H9 (cell line): Measurements from ENCODE around the gene PARP9. TPM values are rescaled to one million over a fixed set of nuclear protein-coding genes. Genes with fewer than 3 reads are reported as not detected.

ENCODE experiments used
- DNase-seq: peaks from one replicate; pipeline ENCODE4 v3.0.0-alpha.2; 2017
- H2AFZ ChIP-seq: one replicate; pipeline ENCODE4 v1.6.1; 2013; ENCODE audit warnings: mild to moderate bottlenecking, low read length, control low read depth, moderate library complexity
- H2AK5ac ChIP-seq: 2 replicates; pipeline ENCODE4 v1.6.1; 2013; ENCODE audit warnings: low read length, control low read depth, mixed read lengths; ENCODE audit not compliant: insufficient read length
- H2BK120ac ChIP-seq: one replicate; pipeline ENCODE4 v1.6.1; 2013; ENCODE audit warnings: low read depth, mild to moderate bottlenecking, low read length, control low read depth, inconsistent platforms; ENCODE audit not compliant: poor library complexity, severe bottlenecking
- H2BK12ac ChIP-seq: 2 replicates; pipeline ENCODE4 v1.6.1; 2013; ENCODE audit warnings: low read length, control low read depth, mixed read lengths, low read depth; ENCODE audit not compliant: insufficient read length
- H2BK15ac ChIP-seq: 2 replicates; pipeline ENCODE4 v1.6.1; 2013; ENCODE audit warnings: low read depth, low read length, control low read depth
- H2BK20ac ChIP-seq: one replicate; pipeline ENCODE4 v1.6.1; 2013; ENCODE audit warnings: low read depth, mild to moderate bottlenecking, low read length, control low read depth, inconsistent platforms; ENCODE audit not compliant: poor library complexity, severe bottlenecking
- H2BK5ac ChIP-seq: 2 replicates; pipeline ENCODE4 v1.6.1; 2013; ENCODE audit warnings: low read length, control low read depth, mixed read lengths; ENCODE audit not compliant: insufficient read length
- H3K14ac ChIP-seq: 2 replicates; pipeline ENCODE4 v1.6.1; 2013; ENCODE audit warnings: low read length, control low read depth; ENCODE audit not compliant: insufficient read depth
- H3K18ac ChIP-seq: 2 replicates; pipeline ENCODE4 v1.6.1; 2013; ENCODE audit warnings: low read depth, mild to moderate bottlenecking, mixed read lengths, low read length, control low read depth; ENCODE audit not compliant: insufficient read length
- H3K23ac ChIP-seq: 2 replicates; pipeline ENCODE4 v1.6.1; 2013; ENCODE audit warnings: low read length, control low read depth, mixed read lengths, low read depth; ENCODE audit not compliant: insufficient read length
- H3K23me2 ChIP-seq: 2 replicates; pipeline ENCODE4 v1.6.1; 2013; ENCODE audit warnings: low read depth, mild to moderate bottlenecking, mixed read lengths, low read length, control low read depth; ENCODE audit not compliant: insufficient read length, poor library complexity, severe bottlenecking
- H3K27ac ChIP-seq: 2 replicates; pipeline ENCODE4 v1.5.1; 2013; ENCODE audit warnings: low read length, control low read depth, mixed read lengths, low read depth; ENCODE audit not compliant: insufficient read length
- H3K27me3 ChIP-seq: 2 replicates; pipeline ENCODE4 v1.6.1; 2013; ENCODE audit warnings: low read length, control low read depth, inconsistent platforms; ENCODE audit not compliant: insufficient read depth
- H3K4ac ChIP-seq: 2 replicates; pipeline ENCODE4 v1.6.1; 2013; ENCODE audit warnings: low read depth, mild to moderate bottlenecking, control low read depth, inconsistent platforms, low read length, moderate library complexity
- H3K4me1 ChIP-seq: 2 replicates; pipeline ENCODE4 v1.6.1; 2013; ENCODE audit warnings: low read length, control low read depth, inconsistent platforms; ENCODE audit not compliant: insufficient read depth
- H3K4me2 ChIP-seq: 2 replicates; pipeline ENCODE4 v1.6.1; 2013; ENCODE audit warnings: low read length, control low read depth, mixed read lengths; ENCODE audit not compliant: insufficient read length, insufficient read depth
- H3K56ac ChIP-seq: 2 replicates; pipeline ENCODE4 v1.6.1; 2013; ENCODE audit warnings: low read depth, mild to moderate bottlenecking, mixed read lengths, low read length, control low read depth; ENCODE audit not compliant: insufficient read length
- H3K79me1 ChIP-seq: 2 replicates; pipeline ENCODE4 v1.6.1; 2013; ENCODE audit warnings: low read depth, mild to moderate bottlenecking, moderate library complexity, low read length, control low read depth, inconsistent platforms; ENCODE audit not compliant: insufficient read depth, poor library complexity, severe bottlenecking
- H3K79me2 ChIP-seq: 2 replicates; pipeline ENCODE4 v1.6.1; 2013; ENCODE audit warnings: low read length, control low read depth, inconsistent platforms; ENCODE audit not compliant: insufficient read depth
- H3K9ac ChIP-seq: 2 replicates; pipeline ENCODE4 v1.6.1; 2013; ENCODE audit warnings: low read length, control low read depth, mixed read lengths; ENCODE audit not compliant: insufficient read length; ENCODE audit errors: extremely low read depth
- H3K9me3 ChIP-seq: one replicate; pipeline ENCODE4 v1.6.1; 2013; ENCODE audit warnings: low read depth, low read length, inconsistent platforms; ENCODE audit not compliant: control insufficient read depth
- H3T11ph ChIP-seq: one replicate; pipeline ENCODE4 v1.6.1; 2013; ENCODE audit warnings: mild to moderate bottlenecking, low read length, control low read depth, inconsistent platforms
- H4K20me1 ChIP-seq: one replicate; pipeline ENCODE4 v1.6.1; 2013; ENCODE audit not compliant: control insufficient read depth, insufficient read length, insufficient read depth
- H4K5ac ChIP-seq: 2 replicates; pipeline ENCODE4 v1.6.1; 2013; ENCODE audit warnings: low read depth, mild to moderate bottlenecking, mixed read lengths, low read length, control low read depth; ENCODE audit not compliant: insufficient read length
- H4K8ac ChIP-seq: replicated peaks from 2 replicates; pipeline ENCODE4 v1.6.1; 2013; ENCODE audit warnings: low read length, control low read depth, mixed read lengths, low read depth; ENCODE audit not compliant: insufficient read length
- H4K91ac ChIP-seq: 2 replicates; pipeline ENCODE4 v1.6.1; 2013; ENCODE audit warnings: low read depth, mild to moderate bottlenecking, moderate library complexity, mixed read lengths, low read length, control low read depth; ENCODE audit not compliant: insufficient read length
- H3K27ac Mint-ChIP-seq, 3 experiments: 2 replicates in 2 of 3; 3 replicates in 1 of 3; pipeline ENCODE4 v1.8.0; 2020 to 2021; ENCODE audit warnings: mixed read lengths in 3 of 3, mild to moderate bottlenecking in 1 of 3, moderate library complexity in 1 of 3
- H3K27me3 Mint-ChIP-seq: 2 replicates; pipeline ENCODE4 v1.8.0; 2021; ENCODE audit warnings: low read depth, mild to moderate bottlenecking, moderate library complexity, mixed read lengths
- H3K36me3 Mint-ChIP-seq, 3 experiments: 2 replicates in 2 of 3; 3 replicates in 1 of 3; pipeline ENCODE4 v1.8.0; 2020 to 2021; ENCODE audit warnings: low read depth in 3 of 3, mixed read lengths in 3 of 3; ENCODE audit not compliant: insufficient read depth in 1 of 3
- H3K4me1 Mint-ChIP-seq, 2 experiments: 2 replicates each; pipeline ENCODE4 v1.8.0; 2020; ENCODE audit warnings: mixed read lengths in 2 of 2
- H3K4me3 Mint-ChIP-seq, 2 experiments: 2 replicates in 1 of 2; 3 replicates in 1 of 2; pipeline ENCODE4 v1.8.0; 2020 to 2021; ENCODE audit warnings: mild to moderate bottlenecking in 2 of 2, mixed read lengths in 2 of 2, moderate library complexity in 1 of 2
- H3K9me3 Mint-ChIP-seq, 2 experiments: 2 replicates in 1 of 2; 3 replicates in 1 of 2; pipeline ENCODE4 v1.8.0; 2020; ENCODE audit warnings: mild to moderate bottlenecking in 2 of 2, mixed read lengths in 2 of 2, moderate library complexity in 1 of 2
- WGBS: extraction: QIAGEN DNeasy Blood & Tissue Kit; methylation state at CpG from one replicate; pipeline ENCODE4 v1.1.7; 2013; ENCODE audit warnings: missing lambda C conversion rate, low lambda C conversion rate, mixed read lengths; ENCODE audit not compliant: insufficient read length; ENCODE audit errors: extremely low coverage; 5-methylcytosine and 5-hydroxymethylcytosine counted together
- total RNA-seq: library from RNA; stranded (reverse); gene quantifications from 2 replicates; pipeline ENCODE4 v1.2.1, GENCODE V29; 2021
- TF ChIP-seq, protein P1 (sequence below): fragments of 200-600 bp; sonication (generic); conservative IDR thresholded peaks from 3 replicates; pipeline ENCODE4 v1.8.0; 2021; ENCODE audit warnings: antibody characterized with exemption, mild to moderate bottlenecking

The PARP9 gene
- total RNA-seq, 1 experiment from 2014 or later = 3.4 TPM

DNA sequence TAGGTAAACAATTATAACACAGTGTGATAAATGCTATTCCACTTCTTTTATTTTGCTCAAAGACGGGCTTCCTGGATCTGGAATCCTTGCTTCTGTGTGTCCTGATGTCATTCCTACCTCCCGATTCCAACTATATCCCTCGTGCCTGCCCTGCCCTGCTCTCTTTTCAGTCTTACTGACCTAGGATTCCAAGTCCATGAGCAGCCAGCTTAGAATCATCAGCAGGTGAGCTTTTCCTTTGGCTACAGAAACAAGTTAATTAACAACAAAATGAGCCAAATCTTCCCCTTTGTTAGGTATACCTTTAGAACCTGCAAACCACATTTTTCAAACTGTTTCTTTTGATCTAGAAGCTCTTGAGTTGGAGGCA, 27.5 kb downstream of the PARP9 start:
- H3K36me3 Mint-ChIP-seq = no peaks in the 10 kb centered on the region; a peak in 1 of 7 replicates
- Histone ChIP-seq H2BK5ac (no peak overlapping the region), H3K4me2 (no peak overlapping the region)

More for the DNA sequence above, 27.5 kb downstream of the PARP9 start:
- Histone ChIP-seq H3K56ac (no peak overlapping the region), H4K8ac (no peak overlapping the region), H2BK12ac (no peak overlapping the region), H3K79me1 (no peaks in the 10 kb centered on the region), H3K4ac (no peak overlapping the region), H2BK20ac (no peak overlapping the region), H3K23me2 (no peaks in the 10 kb centered on the region), H2AK5ac (no peak overlapping the region), H3K14ac (no peak overlapping the region), H3K23ac (no peak overlapping the region), H4K20me1 (no peaks in the 10 kb centered on the region), H3K9me3 (no peaks in the 10 kb centered on the region), H2BK120ac (no peak overlapping the region), H4K5ac (no peak overlapping the region), H3K4me1 (peaks cover 3% of the 10 kb centered on the region; the same call in 1 of the 2 replicates), H3K79me2 (no peaks in the 10 kb centered on the region), H2AFZ (no peak overlapping the region), H3K27ac (no peak overlapping the region), H3K18ac (no peak overlapping the region), H2BK15ac (no peak overlapping the region), H3K9ac (no peak overlapping the region), H3K27me3 (no peaks in the 10 kb centered on the region), H4K91ac (no peak overlapping the region), H3T11ph (no peak overlapping the region)
- no CpG with 5 or more reads among the region's 3 CpGs for WGBS
- Mint-ChIP-seq H3K4me1 (peaks cover 28 to 29% of the 10 kb centered on the region in 2 experiments), H3K27ac (peak overlapping the region in 2 of 3 experiments; percentile 35 to 75; a peak in 4 of 7 replicates), H3K27me3 (no peaks in the 10 kb centered on the region), H3K9me3 (no peaks in the 10 kb centered on the region), H3K4me3 (peak overlapping the region; percentile 13 to 47; a peak in 2 of 5 replicates)
- TF ChIP-seq, protein P1, sequence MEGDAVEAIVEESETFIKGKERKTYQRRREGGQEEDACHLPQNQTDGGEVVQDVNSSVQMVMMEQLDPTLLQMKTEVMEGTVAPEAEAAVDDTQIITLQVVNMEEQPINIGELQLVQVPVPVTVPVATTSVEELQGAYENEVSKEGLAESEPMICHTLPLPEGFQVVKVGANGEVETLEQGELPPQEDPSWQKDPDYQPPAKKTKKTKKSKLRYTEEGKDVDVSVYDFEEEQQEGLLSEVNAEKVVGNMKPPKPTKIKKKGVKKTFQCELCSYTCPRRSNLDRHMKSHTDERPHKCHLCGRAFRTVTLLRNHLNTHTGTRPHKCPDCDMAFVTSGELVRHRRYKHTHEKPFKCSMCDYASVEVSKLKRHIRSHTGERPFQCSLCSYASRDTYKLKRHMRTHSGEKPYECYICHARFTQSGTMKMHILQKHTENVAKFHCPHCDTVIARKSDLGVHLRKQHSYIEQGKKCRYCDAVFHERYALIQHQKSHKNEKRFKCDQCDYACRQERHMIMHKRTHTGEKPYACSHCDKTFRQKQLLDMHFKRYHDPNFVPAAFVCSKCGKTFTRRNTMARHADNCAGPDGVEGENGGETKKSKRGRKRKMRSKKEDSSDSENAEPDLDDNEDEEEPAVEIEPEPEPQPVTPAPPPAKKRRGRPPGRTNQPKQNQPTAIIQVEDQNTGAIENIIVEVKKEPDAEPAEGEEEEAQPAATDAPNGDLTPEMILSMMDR = no peak
- DNase-seq = no peak
